ENCODE data around the gene HACE1.
"Not testable (repeated sequence)": the region's sequence is repeated elsewhere in the genome, so short reads cannot be mapped to it uniquely, and the experiment has no call there.

HACE1 gene, protein sequence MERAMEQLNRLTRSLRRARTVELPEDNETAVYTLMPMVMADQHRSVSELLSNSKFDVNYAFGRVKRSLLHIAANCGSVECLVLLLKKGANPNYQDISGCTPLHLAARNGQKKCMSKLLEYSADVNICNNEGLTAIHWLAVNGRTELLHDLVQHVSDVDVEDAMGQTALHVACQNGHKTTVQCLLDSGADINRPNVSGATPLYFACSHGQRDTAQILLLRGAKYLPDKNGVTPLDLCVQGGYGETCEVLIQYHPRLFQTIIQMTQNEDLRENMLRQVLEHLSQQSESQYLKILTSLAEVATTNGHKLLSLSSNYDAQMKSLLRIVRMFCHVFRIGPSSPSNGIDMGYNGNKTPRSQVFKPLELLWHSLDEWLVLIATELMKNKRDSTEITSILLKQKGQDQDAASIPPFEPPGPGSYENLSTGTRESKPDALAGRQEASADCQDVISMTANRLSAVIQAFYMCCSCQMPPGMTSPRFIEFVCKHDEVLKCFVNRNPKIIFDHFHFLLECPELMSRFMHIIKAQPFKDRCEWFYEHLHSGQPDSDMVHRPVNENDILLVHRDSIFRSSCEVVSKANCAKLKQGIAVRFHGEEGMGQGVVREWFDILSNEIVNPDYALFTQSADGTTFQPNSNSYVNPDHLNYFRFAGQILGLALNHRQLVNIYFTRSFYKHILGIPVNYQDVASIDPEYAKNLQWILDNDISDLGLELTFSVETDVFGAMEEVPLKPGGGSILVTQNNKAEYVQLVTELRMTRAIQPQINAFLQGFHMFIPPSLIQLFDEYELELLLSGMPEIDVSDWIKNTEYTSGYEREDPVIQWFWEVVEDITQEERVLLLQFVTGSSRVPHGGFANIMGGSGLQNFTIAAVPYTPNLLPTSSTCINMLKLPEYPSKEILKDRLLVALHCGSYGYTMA

DNA sequence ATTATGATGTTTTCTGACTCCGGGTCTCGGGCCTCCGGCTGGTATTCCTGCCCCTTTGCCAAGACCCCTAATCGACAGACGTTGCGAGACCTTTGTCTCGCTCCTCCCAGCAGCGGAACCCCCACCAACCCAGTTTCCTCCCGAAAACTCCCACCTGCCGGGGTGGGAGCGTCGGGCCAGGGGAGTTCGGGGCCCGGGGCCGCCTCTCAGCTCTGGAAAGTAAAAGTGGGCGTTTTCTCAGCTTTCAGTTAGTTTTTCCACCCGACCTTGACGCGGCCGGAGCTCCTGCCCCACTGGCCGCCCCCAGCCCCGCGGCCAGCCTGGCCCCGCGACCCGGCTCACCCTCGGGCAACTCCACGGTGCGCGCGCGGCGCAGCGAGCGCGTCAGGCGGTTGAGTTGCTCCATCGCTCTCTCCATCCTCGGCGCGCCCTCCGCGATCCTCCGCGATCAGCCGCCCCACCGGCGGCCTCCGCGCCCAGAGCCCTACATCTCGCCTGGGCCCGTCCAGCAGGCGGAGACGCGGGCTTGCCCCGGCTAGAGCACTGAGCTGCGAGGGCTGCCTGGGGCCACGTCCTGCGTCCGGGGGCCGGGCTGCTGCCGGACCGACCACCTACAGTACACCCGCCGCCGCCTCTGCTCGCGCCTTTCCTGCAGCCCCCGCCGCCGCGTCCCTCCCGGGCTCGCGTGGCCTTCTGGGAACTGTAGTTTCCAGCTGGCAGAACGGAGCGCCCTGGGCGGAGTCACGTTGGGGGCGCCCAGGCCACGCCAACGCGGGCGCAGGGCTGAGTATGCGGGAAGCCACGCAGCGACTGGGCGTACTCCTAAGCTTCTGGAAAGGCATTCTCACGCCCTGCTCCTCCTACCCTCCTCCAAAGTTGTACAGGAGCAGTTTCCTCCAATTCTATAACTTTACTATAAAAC, at the start of gene HACE1:
TSS of gene HACE1 (minus strand) at position 695 of the 922 bp plus-strand sequence. CDS start at position 418, 277 bp downstream.
- peak; percentile 88 to 91 for DNase-seq

DNA sequence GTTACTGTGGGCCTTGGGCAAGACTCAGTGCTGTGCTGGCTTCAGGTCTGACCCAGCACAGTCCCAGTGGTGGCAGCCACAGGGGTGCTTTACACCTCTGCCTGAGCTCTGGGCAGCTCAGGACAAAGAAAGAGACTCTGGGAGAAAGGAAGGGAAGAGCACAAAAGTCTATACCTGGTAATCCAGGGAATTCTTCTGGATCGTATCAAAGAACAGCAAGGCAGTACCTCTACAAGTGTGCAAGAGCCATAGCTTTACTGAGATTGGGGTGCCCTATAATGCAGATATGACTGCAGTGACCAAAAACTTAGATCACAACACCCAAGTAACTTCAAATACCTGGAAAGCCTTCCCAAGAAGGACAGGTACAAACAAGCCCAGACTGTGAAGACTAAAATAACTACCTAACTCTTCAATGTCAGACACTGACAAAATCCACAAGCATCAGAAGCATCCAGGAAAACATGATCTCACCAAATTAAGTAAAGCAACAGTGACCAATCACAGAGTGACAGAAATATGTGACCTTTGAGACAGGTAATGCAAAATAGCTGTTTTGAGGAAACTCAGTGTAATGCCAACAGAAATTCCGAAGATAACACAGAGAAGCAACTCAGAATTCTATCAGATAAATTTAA, 49.3 kb upstream of the HACE1 start:
- no peak for DNase-seq

DNA sequence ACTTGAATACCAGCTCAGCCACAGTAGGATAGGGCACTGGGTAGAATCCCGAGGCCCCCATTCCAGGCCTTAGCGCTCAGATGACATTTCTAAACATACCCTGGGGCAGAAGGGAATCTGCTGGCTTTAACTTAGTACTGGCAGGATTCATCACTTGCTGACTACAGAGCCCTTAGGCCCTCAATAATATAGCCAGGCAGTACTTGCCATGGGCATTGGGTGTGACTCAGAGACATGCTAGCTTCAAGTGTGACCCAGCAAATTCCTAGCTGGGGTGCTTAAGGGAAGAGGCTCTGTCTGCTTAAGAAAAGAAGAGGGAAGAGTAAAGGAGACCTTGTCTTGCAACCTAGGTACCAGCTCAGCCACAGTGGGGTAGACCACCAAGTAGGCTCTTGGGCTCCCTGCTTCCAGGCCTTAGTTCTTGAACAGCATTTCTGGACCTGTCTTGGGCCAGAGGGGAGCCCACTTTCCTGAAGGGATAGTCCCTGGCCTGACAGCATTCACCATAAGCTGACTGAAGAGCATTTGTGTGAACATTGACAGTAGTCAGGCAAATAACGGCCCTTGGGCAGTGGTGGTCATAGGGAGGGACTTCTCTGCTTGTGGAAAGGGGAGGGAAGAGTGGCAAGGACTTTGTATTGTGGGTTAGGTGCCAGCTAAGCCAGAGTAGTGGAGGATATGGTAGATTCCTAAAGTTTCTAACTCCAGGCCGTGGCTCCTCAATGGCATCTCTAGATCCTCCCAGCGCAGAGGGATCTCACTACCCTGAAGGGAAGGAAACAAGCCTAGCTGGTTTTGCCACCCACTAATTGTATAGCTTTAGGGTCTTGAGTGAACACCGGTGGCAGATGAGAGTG, 48.5 kb upstream of the HACE1 start:
- no peak for DNase-seq

DNA sequence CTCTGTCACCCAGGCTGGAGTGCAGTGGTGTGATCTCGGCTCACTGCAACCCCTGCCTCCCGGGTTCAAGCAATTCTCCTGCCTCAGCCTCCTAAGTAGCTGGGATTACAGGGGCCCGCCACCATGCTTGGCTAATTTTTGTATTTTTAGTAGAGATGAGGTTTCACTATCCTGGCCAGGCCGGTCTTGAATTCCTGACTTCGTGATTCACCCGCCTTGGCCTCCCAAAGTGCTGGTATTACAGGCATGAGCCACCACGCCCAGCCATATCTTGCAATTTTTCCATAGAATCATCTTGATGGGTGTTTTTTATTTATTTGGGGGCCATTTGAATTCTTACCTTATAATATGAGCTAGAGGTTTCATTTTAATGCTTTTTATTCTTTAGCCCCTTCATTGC, 39.2 kb upstream of the HACE1 start:
- DNase-seq, result not testable (repeated sequence)

DNA sequence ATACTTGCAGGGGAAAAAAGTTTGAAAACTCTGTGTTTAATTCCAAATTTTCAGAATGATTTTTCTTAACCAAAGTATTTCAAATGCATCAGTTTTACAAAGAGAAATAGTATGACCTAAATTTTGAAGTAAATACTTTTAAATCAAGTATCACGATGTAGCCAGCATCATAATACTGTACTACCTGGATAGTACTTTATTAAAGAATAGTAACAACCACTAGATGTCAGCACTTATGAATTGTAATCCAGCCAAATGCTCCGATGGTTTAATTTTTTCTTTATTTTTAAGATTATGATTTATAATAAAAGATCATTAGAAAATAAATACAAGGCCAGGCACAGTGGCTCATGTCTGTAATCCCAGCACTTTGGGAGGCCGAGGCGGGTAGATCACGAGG, 37.2 kb upstream of the HACE1 start:
- DNase-seq, result no peak

DNA sequence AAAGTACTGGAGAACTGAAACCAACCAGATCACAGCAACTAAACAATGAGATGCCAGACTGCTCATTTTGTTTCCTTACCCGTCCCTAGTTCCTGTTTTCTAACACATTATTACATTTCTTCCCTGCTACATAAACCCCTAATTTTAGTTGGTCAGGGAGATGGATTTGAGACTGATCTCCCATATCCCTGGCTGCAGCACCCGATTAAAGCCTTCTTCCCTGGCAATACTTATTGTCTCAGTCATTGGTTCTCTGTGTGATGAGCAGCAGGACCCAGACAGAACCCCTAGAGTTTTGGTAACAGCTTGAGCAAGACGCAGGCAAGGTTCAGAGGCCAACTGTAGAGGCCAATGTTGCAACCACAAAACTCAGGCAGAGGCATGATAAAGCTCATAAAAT, 28.3 kb upstream of the HACE1 start:
- no peak for DNase-seq

DNA sequence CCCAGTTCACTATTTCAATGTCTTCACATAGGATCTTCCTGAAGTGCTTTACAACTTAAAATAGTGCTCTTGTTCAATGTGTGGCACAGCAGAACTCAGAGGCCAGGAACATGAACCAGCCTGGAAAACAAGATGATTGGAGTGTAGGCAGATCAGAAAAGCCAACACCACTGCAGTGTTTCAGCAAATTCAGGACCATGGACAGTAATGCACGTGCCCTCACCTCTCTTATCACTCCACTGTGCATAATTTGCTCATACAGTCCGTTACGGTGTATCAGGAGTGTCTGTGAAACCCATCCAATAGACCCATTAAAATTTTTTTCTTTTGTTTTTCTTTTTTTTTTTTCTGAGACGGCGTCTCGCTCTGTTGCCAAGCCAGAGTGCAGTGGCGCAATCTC, 27.6 kb upstream of the HACE1 start:
- DNase-seq, result no peak

DNA sequence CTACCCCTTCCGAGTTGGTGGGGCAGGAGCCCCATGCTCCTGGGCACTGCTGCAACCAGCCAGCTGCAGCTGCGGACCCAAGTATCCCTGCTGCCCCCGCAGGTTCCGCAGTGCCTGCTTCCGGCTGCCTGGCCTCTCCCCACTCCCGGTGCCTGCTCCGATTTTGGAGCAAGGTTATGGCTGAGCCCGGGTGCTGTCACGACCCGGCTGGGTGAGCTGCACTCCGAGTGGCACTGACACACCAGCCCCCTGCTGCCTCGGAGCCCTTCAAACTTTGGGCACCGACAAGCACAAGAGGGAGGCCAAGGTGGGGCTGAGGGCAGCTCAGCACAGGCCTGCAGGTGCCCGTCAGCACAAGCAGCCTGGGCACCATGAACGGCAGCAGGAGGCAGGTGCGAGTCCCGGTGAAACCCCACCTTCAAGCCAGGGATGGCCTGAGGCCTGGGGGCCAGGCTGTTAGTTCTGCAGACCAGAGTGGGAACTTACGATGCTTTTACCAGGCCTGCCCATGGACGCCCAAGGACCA, 25.9 kb upstream of the HACE1 start:
- DNase-seq, result no peak

DNA sequence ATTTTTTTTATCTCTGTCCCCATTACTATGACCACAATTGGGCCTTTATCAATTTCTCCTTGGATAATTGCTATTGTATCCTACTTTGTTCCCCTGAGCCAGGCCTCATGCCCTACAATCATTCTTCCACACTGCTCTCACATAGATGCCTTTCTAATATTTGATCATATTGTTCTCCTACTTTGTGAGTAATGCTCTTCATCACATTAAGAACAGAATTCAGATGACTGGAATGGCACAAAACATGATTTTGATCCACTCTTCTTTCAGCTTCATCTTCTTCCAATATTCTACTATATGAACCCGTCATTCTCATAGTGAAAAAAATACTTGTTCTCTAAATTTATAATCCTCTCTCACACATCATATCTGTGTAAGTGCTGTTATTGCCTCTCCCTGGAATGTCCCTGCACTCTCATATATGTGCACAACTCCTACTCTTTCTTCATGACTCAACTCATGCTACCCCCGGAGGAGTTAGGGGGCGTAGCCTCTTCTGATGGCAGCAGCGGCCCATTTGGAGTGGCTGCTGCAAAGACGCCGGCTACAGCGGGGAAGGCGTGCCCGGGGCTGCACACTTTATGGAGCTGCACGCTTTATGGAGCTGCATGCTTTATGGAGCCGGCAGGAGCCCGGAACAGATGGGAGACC, 25.3 kb upstream of the HACE1 start:
- no peak for DNase-seq

DNA sequence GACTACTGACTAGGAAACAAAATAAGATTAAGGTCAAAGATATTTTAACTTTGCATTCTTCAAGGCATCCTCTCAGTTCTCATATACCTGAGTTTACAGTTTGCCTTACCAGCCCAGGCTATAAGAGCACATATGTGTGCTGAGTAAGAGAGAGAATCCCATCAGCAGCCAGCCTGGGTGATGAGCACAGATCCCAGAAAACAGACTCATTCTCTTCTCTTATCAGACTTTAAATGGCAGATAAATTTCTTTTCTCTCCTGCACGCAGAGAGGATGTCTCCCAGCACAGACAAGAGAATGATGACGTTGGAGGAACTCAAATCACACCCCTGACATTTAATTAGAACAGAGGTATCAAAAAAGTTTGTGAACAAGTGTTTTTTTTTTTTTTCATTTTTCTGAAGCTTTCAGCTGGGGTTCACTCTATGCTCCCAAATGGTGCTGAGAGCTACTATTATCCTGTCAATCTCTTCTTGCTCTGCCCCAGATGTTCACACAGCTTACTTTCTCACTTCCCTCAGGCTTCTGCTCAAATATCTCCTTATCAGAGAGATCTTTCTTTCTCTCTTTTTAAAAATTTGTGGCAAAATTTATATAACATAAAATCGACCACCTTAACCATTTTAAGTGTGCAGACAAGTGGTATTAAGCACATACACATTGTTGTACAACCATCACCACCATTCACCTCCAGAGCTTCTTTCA, 22.4 kb upstream of the HACE1 start:
- no peak for DNase-seq

DNA sequence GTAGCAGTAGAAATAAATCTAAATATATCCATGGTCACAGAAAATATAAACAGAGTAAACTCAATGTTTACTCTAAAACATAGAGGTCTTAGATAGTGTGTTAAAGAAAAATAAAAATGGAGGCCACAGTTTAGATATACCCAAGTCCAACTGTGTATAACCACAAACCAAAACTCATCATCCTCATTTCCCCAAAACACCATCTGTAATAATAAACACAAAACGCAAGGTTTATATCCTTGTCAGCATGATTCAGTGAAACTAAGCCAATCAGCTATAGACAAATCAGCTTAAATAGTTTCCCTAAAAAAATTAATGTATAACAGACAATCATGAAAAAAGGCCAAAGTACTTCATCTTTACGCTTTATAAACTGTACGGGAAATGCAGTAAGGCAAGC, 2.7 kb upstream of the HACE1 start:
- no peak for DNase-seq

DNA sequence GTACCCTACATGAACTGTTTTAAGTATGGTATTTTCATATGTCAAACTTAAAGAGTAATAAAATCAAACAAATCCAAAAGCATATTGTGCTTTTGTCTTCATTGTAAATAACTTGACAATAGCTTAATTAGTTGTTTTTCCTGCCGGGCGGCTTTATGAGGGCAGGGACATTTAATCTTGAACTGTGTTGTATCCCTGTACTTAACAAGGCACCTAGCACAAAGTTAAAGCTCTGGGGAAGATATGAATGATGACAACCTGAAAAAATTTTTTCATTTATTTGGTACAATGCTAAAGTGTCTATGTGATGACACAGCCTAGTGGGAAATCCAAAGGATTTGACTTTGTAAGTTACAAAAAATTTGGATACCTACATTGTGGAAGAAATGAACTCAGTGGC, 502 bp upstream of the HACE1 start:
- no peak for DNase-seq

DNA sequence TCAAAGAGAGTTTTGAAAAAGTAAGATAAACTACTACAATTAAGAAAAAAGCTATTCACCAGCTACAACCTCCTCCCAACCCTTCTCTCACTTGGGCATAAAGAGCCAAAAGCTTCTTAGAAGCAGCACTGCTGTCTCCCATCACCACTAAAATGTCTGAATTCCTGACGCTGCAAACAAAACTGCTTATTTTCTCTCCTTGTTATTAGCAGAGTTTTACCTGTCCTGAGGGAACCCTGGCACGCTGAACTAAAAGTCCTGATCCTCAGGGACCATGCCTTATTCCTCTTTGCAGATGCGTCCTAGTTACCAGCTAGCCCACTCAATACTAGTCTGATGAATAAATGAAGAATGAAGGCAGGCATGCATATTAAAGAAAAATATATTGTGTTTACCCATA, 1.1 kb downstream of the HACE1 start:
- DNase-seq, result no peak

DNA sequence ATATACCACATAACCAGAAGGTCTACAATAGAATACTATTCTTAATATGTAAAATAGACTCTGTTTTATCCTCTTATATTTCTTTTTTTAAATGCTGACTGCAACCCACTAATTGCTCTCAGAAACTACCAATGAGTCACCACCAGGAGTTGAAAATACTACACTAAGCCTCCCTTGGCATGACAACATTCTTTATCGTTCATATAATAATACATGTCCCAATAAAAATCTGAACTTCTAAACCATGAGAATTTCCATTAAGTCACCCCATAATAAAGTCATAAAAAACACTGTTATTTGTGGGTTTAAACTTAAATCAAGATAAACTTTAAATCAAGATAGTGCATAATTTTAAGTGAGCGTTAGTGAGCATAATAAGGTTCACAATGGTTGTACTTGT, 4.2 kb downstream of the HACE1 start:
- DNase-seq, result no peak

DNA sequence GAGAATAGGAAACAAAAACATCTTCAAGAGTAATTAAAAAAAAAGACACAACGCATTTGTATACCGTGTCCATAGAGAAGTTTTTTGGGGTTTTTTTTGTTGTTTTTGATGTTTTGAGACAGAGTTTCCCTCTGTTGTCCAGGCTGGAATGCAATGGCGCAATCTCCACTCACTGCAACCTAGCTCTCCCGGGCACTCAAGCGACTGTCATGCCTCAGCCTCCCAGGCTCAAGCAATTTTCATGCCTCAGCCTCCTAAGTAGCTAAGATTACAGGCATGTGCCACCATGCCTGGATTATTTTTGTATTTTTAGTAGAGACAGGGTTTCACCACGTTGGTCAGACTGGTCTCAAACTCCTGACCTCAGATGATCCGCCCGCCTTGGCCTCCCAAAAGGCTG, 12.0 kb downstream of the HACE1 start:
- DNase-seq, result not testable (repeated sequence)

DNA sequence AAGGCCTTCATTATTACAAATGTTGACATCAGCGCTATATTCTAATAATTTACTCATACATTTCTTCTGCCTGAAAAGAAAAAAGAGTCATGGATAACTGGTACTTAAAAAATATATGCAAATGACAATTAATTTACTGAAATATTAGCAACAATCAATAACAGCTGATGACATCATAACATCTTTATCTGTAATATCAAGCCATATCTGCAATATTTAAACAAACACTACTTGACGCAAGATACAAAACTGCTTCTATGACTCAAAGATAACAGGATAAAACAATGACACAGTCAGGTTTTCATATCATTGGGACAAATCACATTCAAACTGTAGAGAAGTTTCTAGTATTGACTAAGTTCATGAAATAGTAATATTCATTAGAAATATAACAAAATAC, 16.5 kb downstream of the HACE1 start:
- DNase-seq, result no peak

DNA sequence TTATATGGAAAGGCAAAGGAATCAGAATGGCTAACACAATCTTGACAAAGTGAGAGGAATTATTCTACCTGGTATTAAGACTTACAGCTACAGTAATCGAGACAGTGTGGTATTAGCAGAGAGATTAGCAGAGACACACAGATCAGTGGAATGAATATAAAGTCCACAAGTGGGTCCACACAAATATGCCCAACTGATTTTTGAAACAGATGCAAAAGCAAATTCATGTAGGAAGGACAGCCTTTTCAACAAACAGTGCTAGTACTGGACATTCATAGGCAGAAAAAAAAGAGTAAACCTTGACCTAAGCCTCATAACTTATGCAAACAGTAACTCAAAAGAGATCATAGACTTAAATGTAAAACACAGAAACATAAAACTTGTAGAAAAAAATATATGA, 22.6 kb downstream of the HACE1 start:
- no peak for DNase-seq

DNA sequence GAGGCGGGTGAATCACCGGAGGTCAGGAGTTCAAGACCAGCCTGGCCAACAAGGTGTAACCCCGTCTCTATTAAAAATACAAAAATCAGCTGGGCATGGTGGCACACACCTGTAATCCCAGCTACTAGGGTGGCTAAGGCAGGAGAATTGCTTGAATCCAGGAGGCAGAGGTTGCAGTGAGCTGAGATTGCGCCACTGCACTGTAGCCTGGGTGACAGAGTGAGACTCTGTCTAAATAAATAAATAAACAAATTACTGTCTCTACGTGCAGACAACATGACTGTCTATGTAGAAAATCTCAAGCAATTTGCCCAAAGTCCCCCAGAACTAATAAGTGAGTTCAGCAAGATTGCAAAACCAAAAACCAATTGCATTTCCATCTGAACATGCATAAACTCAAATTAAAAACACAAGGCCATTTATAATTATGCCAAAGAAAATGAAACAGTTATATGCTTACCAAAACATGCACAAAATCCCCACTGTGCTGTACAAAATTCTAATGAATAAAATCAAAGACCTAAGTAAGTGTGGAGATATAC, 23.2 kb downstream of the HACE1 start:
- not testable (repeated sequence) for DNase-seq

DNA sequence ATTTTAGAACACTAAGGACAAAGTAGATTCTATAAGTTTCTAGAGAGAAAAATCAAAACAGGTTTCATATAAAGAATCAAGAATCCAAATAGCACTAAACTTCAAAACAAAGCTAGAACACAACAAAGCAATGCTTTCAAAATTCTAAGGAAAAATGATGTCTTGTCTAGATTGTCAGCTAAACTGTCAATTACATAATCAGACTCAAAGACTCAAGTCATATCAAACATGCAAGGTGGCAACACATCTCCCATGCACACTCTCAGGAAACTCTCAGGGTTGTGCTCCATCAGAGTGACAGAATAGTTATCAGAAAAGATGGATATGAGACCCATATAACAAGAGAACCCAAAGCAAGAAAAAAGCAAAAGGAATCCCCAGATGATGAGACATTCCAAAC, 23.9 kb downstream of the HACE1 start:
- DNase-seq, result no peak

Measured in stimulated activated CD4-positive, alpha-beta T cell treated with anti-CD3 and anti-CD28 coated beads, Interleukin-2, amount 100 ng/mL, for 24 hours (primary cell).